Memory B cell (primary cell): Measurements from ENCODE around the gene C2CD4D.

Experiments
- ATAC-seq: fragments of 150-1000 bp; cut with Tn5 transposase; 2 replicates; pipeline ENCODE4 v1.10.0; 2021; ENCODE audit warnings: low read depth, mild to moderate bottlenecking, moderate library complexity
- DNase-seq, 2 donors: peaks; one replicate each; pipeline ENCODE4 v3.0.0; 2022; ENCODE audit warnings: low spot score in 2 of 2
- H3K27ac Mint-ChIP-seq: one replicate; pipeline ENCODE4 v1.8.0; 2022; ENCODE audit warnings: mild to moderate bottlenecking, moderate library complexity, mixed read lengths
- H3K27me3 Mint-ChIP-seq: one replicate; pipeline ENCODE4 v1.8.0; 2022; ENCODE audit warnings: mixed read lengths
- H3K36me3 Mint-ChIP-seq: one replicate; pipeline ENCODE4 v1.8.0; 2022; ENCODE audit warnings: mild to moderate bottlenecking, mixed read lengths
- H3K4me1 Mint-ChIP-seq: one replicate; pipeline ENCODE4 v1.8.0; 2022; ENCODE audit warnings: mixed read lengths
- H3K4me3 Mint-ChIP-seq: one replicate; pipeline ENCODE4 v1.8.0; 2022; ENCODE audit warnings: mild to moderate bottlenecking, moderate library complexity, mixed read lengths
- H3K9me3 Mint-ChIP-seq: one replicate; pipeline ENCODE4 v1.8.0; 2022; ENCODE audit warnings: mixed read lengths

The C2CD4D gene

GRCh38 chr1:151851886-151852285 lies 12.3 kb upstream of the C2CD4D start:
- Mint-ChIP-seq H3K9me3 (no peaks in the 10 kb centered on the region), H3K36me3 (no peaks in the 10 kb centered on the region), H3K27ac (no peak overlapping the region), H3K27me3 (peaks cover 16% of the 10 kb centered on the region), H3K4me3 (no peak overlapping the region), H3K4me1 (no peaks in the 10 kb centered on the region)
- no peak for ATAC-seq
- no peak for DNase-seq

- no peak overlapping the region for H3K4me3 Mint-ChIP-seq
- no peaks in the 10 kb centered on the region for H3K36me3 Mint-ChIP-seq
- no peaks in the 10 kb centered on the region for H3K9me3 Mint-ChIP-seq
- DNase-seq, result no peak
- H3K27me3 Mint-ChIP-seq, result peaks cover 19% of the 10 kb centered on the region
- ATAC-seq, result no peak
- peaks cover 2% of the 10 kb centered on the region for H3K4me1 Mint-ChIP-seq
- H3K27ac Mint-ChIP-seq, result no peak overlapping the region
Measured at GRCh38 chr1:151849871-151850270, 10.3 kb upstream of the C2CD4D start.

- Mint-ChIP-seq H3K4me1 (peaks cover 6% of the 10 kb centered on the region), H3K27me3 (peaks cover 19% of the 10 kb centered on the region), H3K36me3 (no peaks in the 10 kb centered on the region), H3K4me3 (no peak overlapping the region), H3K9me3 (no peaks in the 10 kb centered on the region), H3K27ac (no peak overlapping the region)
- no peak for ATAC-seq
- DNase-seq, result no peak
Measured at GRCh38 chr1:151849126-151849525, 9.5 kb upstream of the C2CD4D start.

- Mint-ChIP-seq H3K36me3 (no peaks in the 10 kb centered on the region), H3K4me3 (no peak overlapping the region), H3K4me1 (peaks cover 6% of the 10 kb centered on the region), H3K9me3 (no peaks in the 10 kb centered on the region), H3K27ac (no peak overlapping the region), H3K27me3 (peaks cover 19% of the 10 kb centered on the region)
- ATAC-seq (no peak), DNase-seq (no peak)
Measured at GRCh38 chr1:151847867-151848596, 8.4 kb upstream of the C2CD4D start.

- Mint-ChIP-seq H3K4me3 (no peak overlapping the region), H3K9me3 (no peaks in the 10 kb centered on the region), H3K27ac (no peak overlapping the region), H3K27me3 (peaks cover 18% of the 10 kb centered on the region), H3K36me3 (no peaks in the 10 kb centered on the region), H3K4me1 (peaks cover 6% of the 10 kb centered on the region)
- ATAC-seq (no peak), DNase-seq (no peak)
Measured at GRCh38 chr1:151846686-151847237, 7.1 kb upstream of the C2CD4D start.

GRCh38 chr1:151846062-151846568 lies 6.5 kb upstream of the C2CD4D start:
- no peak overlapping the region for H3K4me3 Mint-ChIP-seq
- no peak for ATAC-seq

GRCh38 chr1:151843398-151843797 lies 3.8 kb upstream of the C2CD4D start:
- no peak for DNase-seq
- H3K36me3 Mint-ChIP-seq, result no peaks in the 10 kb centered on the region
- H3K4me3 Mint-ChIP-seq, result no peak overlapping the region
- peaks cover 2% of the 10 kb centered on the region for H3K27me3 Mint-ChIP-seq
- H3K9me3 Mint-ChIP-seq, result no peaks in the 10 kb centered on the region
- peak; percentile 65 for ATAC-seq
- H3K27ac Mint-ChIP-seq, result no peak overlapping the region
- peaks cover 14% of the 10 kb centered on the region for H3K4me1 Mint-ChIP-seq

More at GRCh38 chr1:151846062-151846568, 6.5 kb upstream of the C2CD4D start:
- Mint-ChIP-seq H3K9me3 (no peaks in the 10 kb centered on the region), H3K27ac (no peak overlapping the region), H3K27me3 (peaks cover 15% of the 10 kb centered on the region), H3K4me1 (peaks cover 6% of the 10 kb centered on the region), H3K36me3 (no peaks in the 10 kb centered on the region)
- DNase-seq, result no peak

GRCh38 chr1:151841141-151841540 lies 1.5 kb upstream of the C2CD4D start:
- Mint-ChIP-seq H3K27me3 (peaks cover 9% of the 10 kb centered on the region), H3K4me1 (peaks cover 21% of the 10 kb centered on the region), H3K27ac (no peak overlapping the region), H3K4me3 (no peak overlapping the region), H3K36me3 (no peaks in the 10 kb centered on the region), H3K9me3 (no peaks in the 10 kb centered on the region)
- ATAC-seq, result no peak
- no peak for DNase-seq

- peaks cover 9% of the 10 kb centered on the region for H3K27me3 Mint-ChIP-seq
- no peaks in the 10 kb centered on the region for H3K36me3 Mint-ChIP-seq
- H3K4me1 Mint-ChIP-seq, result peaks cover 21% of the 10 kb centered on the region
- ATAC-seq (no peak), DNase-seq (no peak)
- H3K9me3 Mint-ChIP-seq, result no peaks in the 10 kb centered on the region
- peak overlapping the region; percentile 75 for H3K4me3 Mint-ChIP-seq
- H3K27ac Mint-ChIP-seq, result no peak overlapping the region
Measured at GRCh38 chr1:151840421-151840820, 801 bp upstream of the C2CD4D start.

GRCh38 chr1:151839082-151839412 lies 573 bp downstream of the C2CD4D start:
- H3K4me3 Mint-ChIP-seq, result peak overlapping the region; percentile 75
- no peaks in the 10 kb centered on the region for H3K36me3 Mint-ChIP-seq
- H3K4me1 Mint-ChIP-seq, result peaks cover 17% of the 10 kb centered on the region
- ATAC-seq (no peak), DNase-seq (no peak)
- H3K27ac Mint-ChIP-seq, result no peak overlapping the region
- H3K9me3 Mint-ChIP-seq, result no peaks in the 10 kb centered on the region
- peaks cover 9% of the 10 kb centered on the region for H3K27me3 Mint-ChIP-seq

GRCh38 chr1:151838222-151839081 lies 1.2 kb downstream of the C2CD4D start:
- H3K27ac Mint-ChIP-seq, result no peak overlapping the region
- DNase-seq (peak in 1 of 2 donors; percentile 48), ATAC-seq (peak; percentile 50)
- peaks cover 9% of the 10 kb centered on the region for H3K27me3 Mint-ChIP-seq
- H3K36me3 Mint-ChIP-seq, result no peaks in the 10 kb centered on the region
- H3K9me3 Mint-ChIP-seq, result no peaks in the 10 kb centered on the region
- peaks cover 17% of the 10 kb centered on the region for H3K4me1 Mint-ChIP-seq
- peak overlapping the region; percentile 75 for H3K4me3 Mint-ChIP-seq

GRCh38 chr1:151837884-151838221 lies 1.8 kb downstream of the C2CD4D start:
- H3K9me3 Mint-ChIP-seq, result no peaks in the 10 kb centered on the region
- peak overlapping the region; percentile 6 for H3K27ac Mint-ChIP-seq
- no peaks in the 10 kb centered on the region for H3K36me3 Mint-ChIP-seq
- peaks cover 9% of the 10 kb centered on the region for H3K27me3 Mint-ChIP-seq
- H3K4me3 Mint-ChIP-seq, result peak overlapping the region; percentile 88
- no peak for DNase-seq
- H3K4me1 Mint-ChIP-seq, result peaks cover 17% of the 10 kb centered on the region
- no peak for ATAC-seq

GRCh38 chr1:151837197-151837596 lies 2.4 kb downstream of the C2CD4D start:
- peak overlapping the region; percentile 6 for H3K27ac Mint-ChIP-seq
- H3K4me3 Mint-ChIP-seq, result peak overlapping the region; percentile 88
- peaks cover 12% of the 10 kb centered on the region for H3K27me3 Mint-ChIP-seq
- no peaks in the 10 kb centered on the region for H3K36me3 Mint-ChIP-seq
- no peak for DNase-seq
- ATAC-seq, result no peak
- peaks cover 17% of the 10 kb centered on the region for H3K4me1 Mint-ChIP-seq
- no peaks in the 10 kb centered on the region for H3K9me3 Mint-ChIP-seq

- ATAC-seq (no peak), DNase-seq (no peak)
- H3K27me3 Mint-ChIP-seq, result peaks cover 13% of the 10 kb centered on the region
- no peak overlapping the region for H3K4me3 Mint-ChIP-seq
- H3K9me3 Mint-ChIP-seq, result no peaks in the 10 kb centered on the region
- H3K27ac Mint-ChIP-seq, result no peak overlapping the region
- peaks cover 17% of the 10 kb centered on the region for H3K4me1 Mint-ChIP-seq
- H3K36me3 Mint-ChIP-seq, result no peaks in the 10 kb centered on the region
Measured at GRCh38 chr1:151835596-151835995, 4.0 kb downstream of the C2CD4D start.
